DMS153 treated with DMSO at 0.1 percent for 48 hours (cell line): ENCODE data around the gene CAVIN3.
A peak's percentile ranks its signal among the peaks of the same experiment; 100 is the strongest.

Experiments used
- DNase-seq: peaks from one replicate; lab custom pipeline; 2025; ENCODE audit not compliant: unreplicated experiment; lab: John Stamatoyannopoulos, UW

CAVIN3 gene

GRCh38 chr11:6320411-6321155 lies at the start of gene CAVIN3:
Gene CAVIN3, minus strand, starts transcription at chr11:6320501. Its CDS starts 25 bp downstream, at chr11:6320476.
- DNase-seq, result no peak

- DNase-seq, result no peak
Observed at GRCh38 chr11:6365659-6366058, 45.4 kb upstream of the CAVIN3 start.

- DNase-seq, result peak; percentile 24
Observed at GRCh38 chr11:6362873-6363678, 42.8 kb upstream of the CAVIN3 start.

GRCh38 chr11:6362185-6362872 lies 42.0 kb upstream of the CAVIN3 start:
- no peak for DNase-seq

- no peak for DNase-seq
Observed at GRCh38 chr11:6360183-6360582, 39.9 kb upstream of the CAVIN3 start.

- no peak for DNase-seq
Observed at GRCh38 chr11:6357222-6357621, 36.9 kb upstream of the CAVIN3 start.

GRCh38 chr11:6356503-6357055 lies 36.3 kb upstream of the CAVIN3 start:
- no peak for DNase-seq

GRCh38 chr11:6354651-6355485 lies 34.6 kb upstream of the CAVIN3 start:
- DNase-seq, result no peak

- peak; percentile 78 for DNase-seq
Observed at GRCh38 chr11:6353367-6353987, 33.2 kb upstream of the CAVIN3 start.

GRCh38 chr11:6351782-6352382 lies 31.6 kb upstream of the CAVIN3 start:
- DNase-seq, result no peak

GRCh38 chr11:6350486-6350885 lies 30.2 kb upstream of the CAVIN3 start:
- DNase-seq, result no peak

- DNase-seq, result no peak
Observed at GRCh38 chr11:6350043-6350442, 29.7 kb upstream of the CAVIN3 start.

GRCh38 chr11:6345366-6345765 lies 25.1 kb upstream of the CAVIN3 start:
- no peak for DNase-seq

- no peak for DNase-seq
Observed at GRCh38 chr11:6336293-6336692, 16.0 kb upstream of the CAVIN3 start.

GRCh38 chr11:6334806-6335205 lies 14.5 kb upstream of the CAVIN3 start:
- no peak for DNase-seq

- no peak for DNase-seq
Observed at GRCh38 chr11:6333095-6333494, 12.8 kb upstream of the CAVIN3 start.

- no peak for DNase-seq
Observed at GRCh38 chr11:6332066-6332465, 11.8 kb upstream of the CAVIN3 start.

- DNase-seq, result no peak
Observed at GRCh38 chr11:6328321-6328720, 8.0 kb upstream of the CAVIN3 start.

- DNase-seq, result no peak
Observed at GRCh38 chr11:6327806-6328205, 7.5 kb upstream of the CAVIN3 start.

GRCh38 chr11:6326985-6327384 lies 6.7 kb upstream of the CAVIN3 start:
- DNase-seq, result no peak
